ENCODE data around the gene THSD8. TPM values are rescaled to one million over a fixed set of nuclear protein-coding genes. Genes with fewer than 3 reads are reported as not detected.

Gene THSD8
- total and polyA plus RNA-seq, 7 experiments from 2014 or later, result 0.80 to 18.9 (median 2.1) TPM; not detected in 3

DNA sequence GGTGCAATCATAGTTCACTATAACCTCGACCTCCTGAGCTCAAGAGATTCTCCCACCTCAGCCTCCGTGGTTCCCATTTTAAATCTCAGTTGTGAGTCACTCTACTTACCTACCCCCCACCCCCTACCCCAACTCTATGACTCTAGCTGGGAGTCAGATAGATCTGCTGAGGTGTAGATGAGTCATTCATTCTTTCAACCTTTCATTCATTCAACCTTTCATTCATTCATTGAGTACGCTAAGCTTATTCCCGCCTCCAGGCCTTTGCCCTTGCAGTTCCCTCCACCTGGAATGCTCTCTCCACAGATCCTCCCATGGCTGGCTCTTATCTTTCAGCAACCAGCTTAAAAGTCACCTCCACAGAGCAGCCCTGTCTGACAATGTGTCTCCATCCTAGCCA lies 35.4 kb downstream of the THSD8 start:
- peak overlapping the region in 4 of 10 donors; percentile 0 to 52 (median 40) for H3K4me3 Mint-ChIP-seq
- ChIA-PET CTCF (interaction anchor here (0.5 to 1.6 kb wide), 3 partner anchors 10 to 694 kb away, joined by 3 to 8 read pairs (median 5); no protein-coding TSS in a partner anchor), POLR2A (interaction anchor here (0.6 to 1.2 kb wide), 3 partner anchors 27 to 88 kb away, joined by 3 to 4 read pairs (median 3); partner anchors contain the start of gene JUNB)
- peaks cover 4 to 56% (median 37%) of the 10 kb centered on the region in 7 donors for H3K4me1 Mint-ChIP-seq
- H3K4me3 ChIP-seq (ENCODE audit: low read length), result no peak overlapping the region
- no peaks in the 10 kb centered on the region for H3K9me3 ChIP-seq (ENCODE audit: control insufficient read depth in 2 of 3, low read length in 3 of 3)
- DNase-seq (no peak), ATAC-seq (no peak)
- H3K27ac ChIP-seq (ENCODE audit: low read depth, low read length), result no peak overlapping the region
- H3K27ac Mint-ChIP-seq, result no peak overlapping the region
- peaks cover 72 to 76% (median 75%) of the 10 kb centered on the region in 5 donors for H3K27me3 Mint-ChIP-seq
- peaks cover 0 to 7% (median 2%) of the 10 kb centered on the region in 11 donors for H3K9me3 Mint-ChIP-seq
- H3K27me3 ChIP-seq (ENCODE audit: control insufficient read depth in 2 of 2, insufficient read depth in 2 of 2, low read length in 2 of 2), result peaks cover 16 to 42% of the 10 kb centered on the region in 2 donors
- H3K36me3 ChIP-seq (ENCODE audit: control insufficient read depth in 2 of 3, insufficient read depth in 3 of 3, low read length in 3 of 3), result no peaks in the 10 kb centered on the region
- peaks cover 0 to 1% (median 0%) of the 10 kb centered on the region in 5 donors for H3K36me3 Mint-ChIP-seq
- intact Hi-C loops (cut with micrococcal nuclease), result loop anchor here (2.0 to 5.0 kb wide), 2 partner anchors 35 to 62 kb away; partner anchors contain the start of genes HOOK2 (in 1 of the 2), PRDX2 (in 1 of the 2) and THSD8 (in 1 of the 2)
- peaks cover 14 to 15% of the 10 kb centered on the region in 2 donors for H3K4me1 ChIP-seq (ENCODE audit: control insufficient read depth in 2 of 2, insufficient read depth in 2 of 2, low read length in 2 of 2)

DNA sequence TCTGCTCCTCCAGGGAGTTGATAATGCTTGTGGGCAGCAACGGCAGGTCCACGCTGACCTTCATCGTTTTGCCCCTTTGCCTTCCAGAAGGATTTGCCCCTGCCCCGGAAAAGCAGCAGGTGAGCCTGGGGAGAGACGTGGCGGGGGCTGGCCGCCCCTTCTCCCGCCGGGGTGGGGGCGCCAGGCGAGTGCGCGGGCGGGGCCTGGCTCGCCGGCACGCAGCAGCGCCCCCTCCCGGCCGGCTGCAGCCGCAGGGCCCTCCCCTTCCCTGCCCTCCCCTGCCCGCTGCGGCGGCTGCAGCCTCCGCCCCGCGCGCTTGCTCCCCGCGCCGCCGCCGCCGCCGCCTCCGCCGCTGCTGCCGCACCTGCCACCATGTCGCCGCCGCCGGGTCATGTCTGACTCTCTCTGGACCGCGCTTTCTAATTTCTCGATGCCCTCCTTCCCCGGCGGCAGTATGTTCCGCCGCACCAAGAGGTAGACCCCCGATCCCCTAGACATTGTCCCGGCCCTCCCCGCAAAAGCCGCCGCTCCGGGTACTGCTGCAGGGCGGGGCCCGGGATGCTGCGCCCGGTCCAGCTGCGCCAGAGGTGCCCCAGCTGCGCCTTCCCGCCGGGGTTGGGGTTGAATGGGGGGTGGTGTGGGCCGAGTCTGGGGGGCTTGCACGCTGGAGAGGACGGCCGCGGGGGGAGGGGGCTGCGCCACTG lies 36.5 kb downstream of the THSD8 start, which contains the start of gene MAST1:
Gene MAST1, plus strand, starts transcription at position 334 of the 704 bp plus-strand sequence. Its CDS starts 58 bp downstream, at position 392.
- Histone ChIP-seq H3K36me3 (ENCODE audit: control insufficient read depth in 2 of 3, insufficient read depth in 3 of 3, low read length in 3 of 3) (no peaks in the 10 kb centered on the region), H3K9me3 (ENCODE audit: control insufficient read depth in 2 of 3, low read length in 3 of 3) (no peaks in the 10 kb centered on the region), H3K27ac (ENCODE audit: low read depth, low read length) (no peak within 1 kb of the TSS), H3K27me3 (ENCODE audit: control insufficient read depth in 2 of 2, insufficient read depth in 2 of 2, low read length in 2 of 2) (peaks cover 16 to 33% of the 10 kb centered on the region in 2 donors), H3K4me3 (ENCODE audit: low read length) (no peak within 1 kb of the TSS), H3K4me1 (ENCODE audit: control insufficient read depth in 2 of 2, insufficient read depth in 2 of 2, low read length in 2 of 2) (peaks cover 8 to 11% of the 10 kb centered on the region in 2 donors)
- intact Hi-C loops (cut with micrococcal nuclease), result loop anchor here in 1 of 2 donors (5.0 kb wide), 1 partner anchor 36 kb away; the partner anchor contains the start of genes PRDX2 and THSD8
- ATAC-seq, result peak; percentile 84
- Mint-ChIP-seq H3K36me3 (no peaks in the 10 kb centered on the region), H3K4me1 (peaks cover 0 to 46% (median 29%) of the 10 kb centered on the region in 7 donors), H3K4me3 (peak within 1 kb of the TSS; percentile 58 to 79 (median 72)), H3K27ac (peak within 1 kb of the TSS in 3 of 9 donors; percentile 12 to 30 (median 24)), H3K27me3 (peaks cover 69 to 74% (median 73%) of the 10 kb centered on the region in 5 donors), H3K9me3 (peaks cover 0 to 5% (median 0%) of the 10 kb centered on the region in 11 donors)
- ChIA-PET CTCF (interaction anchor here (1.6 kb wide), 1 partner anchor 9 kb away, joined by 5 read pairs; no protein-coding TSS in a partner anchor), POLR2A (no interaction called here)
- DNase-seq, result peak in 7 of 9 donors; percentile 37 to 78 (median 52)

DNA sequence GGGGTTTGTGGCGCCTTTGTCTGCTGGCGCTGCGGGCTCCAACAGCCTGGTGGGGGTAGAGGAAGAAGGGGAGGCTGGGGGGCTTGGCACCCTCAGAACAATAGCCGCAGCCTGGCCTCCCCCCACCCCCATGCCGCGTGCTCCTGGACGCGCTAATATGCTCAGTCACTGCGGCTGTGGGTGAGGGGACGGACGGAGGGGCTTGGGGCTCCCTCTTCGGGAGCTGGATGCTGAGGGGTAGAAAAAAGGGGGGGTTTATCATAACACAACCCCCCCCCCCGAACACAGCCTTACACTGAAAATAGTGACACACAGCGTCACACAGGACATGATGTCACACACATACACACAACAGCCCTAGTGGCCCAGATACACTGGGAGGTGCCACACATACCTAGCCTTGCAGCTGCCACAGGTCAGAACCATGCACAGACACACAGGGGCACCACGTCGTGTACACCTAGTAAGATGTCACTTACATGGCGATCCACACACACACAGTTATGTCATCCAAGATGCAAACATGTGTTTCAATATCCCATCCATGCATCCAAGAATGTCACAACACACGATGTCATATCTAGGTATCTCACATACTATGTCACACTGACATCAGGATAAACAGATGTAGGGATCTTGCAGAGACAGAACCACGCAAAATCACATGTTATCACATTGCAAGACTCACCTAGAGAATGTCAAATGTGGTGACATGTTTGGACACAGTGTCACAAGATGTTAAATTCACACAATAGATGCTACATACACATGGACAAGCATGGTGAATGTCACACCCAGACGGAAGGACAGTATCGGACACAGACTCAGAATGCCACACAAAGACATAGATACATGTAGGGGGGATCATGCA lies 37.3 kb downstream of the THSD8 start:
- peaks cover 70 to 81% (median 73%) of the 10 kb centered on the region in 5 donors for H3K27me3 Mint-ChIP-seq
- peak overlapping the region in 2 of 9 donors; percentile 24 to 30 for H3K27ac Mint-ChIP-seq
- Histone ChIP-seq H3K4me3 (ENCODE audit: low read length) (no peak overlapping the region), H3K27me3 (ENCODE audit: control insufficient read depth in 2 of 2, insufficient read depth in 2 of 2, low read length in 2 of 2) (peaks cover 16 to 34% of the 10 kb centered on the region in 2 donors), H3K36me3 (ENCODE audit: control insufficient read depth in 2 of 3, insufficient read depth in 3 of 3, low read length in 3 of 3) (no peaks in the 10 kb centered on the region), H3K27ac (ENCODE audit: low read depth, low read length) (no peak overlapping the region), H3K4me1 (ENCODE audit: control insufficient read depth in 2 of 2, insufficient read depth in 2 of 2, low read length in 2 of 2) (peaks cover 6 to 10% of the 10 kb centered on the region in 2 donors), H3K9me3 (ENCODE audit: control insufficient read depth in 2 of 3, low read length in 3 of 3) (no peaks in the 10 kb centered on the region)
- H3K9me3 Mint-ChIP-seq, result peaks cover 0 to 5% (median 0%) of the 10 kb centered on the region in 11 donors
- peak; percentile 33 for ATAC-seq
- peak overlapping the region; percentile 58 to 79 (median 72) for H3K4me3 Mint-ChIP-seq
- H3K4me1 Mint-ChIP-seq, result peaks cover 0 to 45% (median 27%) of the 10 kb centered on the region in 7 donors
- intact Hi-C loops (cut with micrococcal nuclease), result loop anchor here in 1 of 2 donors (5.0 kb wide), 1 partner anchor 37 kb away; the partner anchor contains the start of genes PRDX2 and THSD8
- ChIA-PET CTCF (interaction anchor here (0.7 kb wide), 1 partner anchor 8 kb away, joined by 4 read pairs; no protein-coding TSS in a partner anchor), POLR2A (no interaction called here)
- H3K36me3 Mint-ChIP-seq, result no peaks in the 10 kb centered on the region
- no peak for DNase-seq

DNA sequence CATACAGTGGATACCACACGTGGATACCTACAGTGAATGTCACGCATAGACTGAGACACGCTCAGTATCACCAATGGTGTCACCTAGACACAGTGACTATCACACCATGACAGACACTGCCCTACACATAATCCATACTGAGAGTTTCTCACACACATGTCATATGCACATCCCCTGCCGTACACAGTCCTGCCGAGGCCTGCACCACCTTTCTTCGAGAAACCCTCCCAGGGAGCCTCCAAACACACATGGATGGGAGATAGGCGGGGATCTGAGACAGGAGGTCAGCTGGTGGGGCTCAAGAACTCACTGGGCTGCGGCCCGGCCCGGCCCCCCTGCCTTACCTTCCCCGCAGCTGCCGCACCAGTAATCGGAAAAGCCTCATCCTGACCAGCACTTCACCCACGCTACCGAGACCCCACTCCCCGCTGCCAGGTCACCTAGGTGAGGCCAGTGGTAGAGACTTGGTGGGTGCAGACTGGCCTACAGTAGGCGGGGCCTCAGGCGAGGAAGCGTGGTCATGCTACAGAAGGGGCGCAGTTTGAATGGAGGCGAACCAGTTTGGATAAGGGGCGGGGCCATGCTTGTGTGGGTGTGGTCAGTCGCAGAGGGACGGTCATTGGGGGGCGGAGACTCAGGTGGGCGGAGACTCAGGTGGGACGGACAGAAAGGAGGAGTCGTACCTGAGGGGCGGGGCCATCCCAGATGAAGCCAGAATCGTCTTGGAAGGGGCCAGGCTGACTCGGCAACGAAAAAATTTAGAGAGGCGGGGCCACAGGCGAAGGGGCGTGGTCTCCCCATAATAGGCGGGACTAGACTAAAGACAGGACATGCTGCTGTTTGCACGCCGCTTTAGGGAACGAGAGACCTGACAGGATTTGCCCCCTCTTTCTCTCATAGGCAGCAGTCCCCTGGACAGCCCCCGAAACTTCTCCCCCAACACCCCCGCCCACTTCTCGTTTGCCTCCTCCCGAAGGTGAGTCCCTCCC lies 38.5 kb downstream of the THSD8 start:
- ChIA-PET CTCF (no interaction called here), POLR2A (no interaction called here)
- no peaks in the 10 kb centered on the region for H3K9me3 ChIP-seq (ENCODE audit: control insufficient read depth in 2 of 3, low read length in 3 of 3)
- DNase-seq, result peak in 2 of 9 donors; percentile 27 to 68
- H3K4me3 ChIP-seq (ENCODE audit: low read length), result no peak overlapping the region
- H3K27me3 ChIP-seq (ENCODE audit: control insufficient read depth in 2 of 2, insufficient read depth in 2 of 2, low read length in 2 of 2), result peaks cover 16 to 27% of the 10 kb centered on the region in 2 donors
- Mint-ChIP-seq H3K27me3 (peaks cover 66 to 82% (median 70%) of the 10 kb centered on the region in 5 donors), H3K9me3 (peaks cover 0 to 5% (median 0%) of the 10 kb centered on the region in 11 donors), H3K27ac (peak overlapping the region in 1 of 9 donors; percentile 43), H3K4me1 (peaks cover 0 to 37% (median 24%) of the 10 kb centered on the region in 7 donors), H3K36me3 (no peaks in the 10 kb centered on the region), H3K4me3 (peak overlapping the region in 9 of 10 donors; percentile 17 to 76 (median 39))
- H3K4me1 ChIP-seq (ENCODE audit: control insufficient read depth in 2 of 2, insufficient read depth in 2 of 2, low read length in 2 of 2), result peaks cover 6 to 10% of the 10 kb centered on the region in 2 donors
- intact Hi-C loops (cut with micrococcal nuclease), result no loop called here
- H3K36me3 ChIP-seq (ENCODE audit: control insufficient read depth in 2 of 3, insufficient read depth in 3 of 3, low read length in 3 of 3), result no peaks in the 10 kb centered on the region
- H3K27ac ChIP-seq (ENCODE audit: low read depth, low read length), result no peak overlapping the region
- ATAC-seq, result peak; percentile 41

DNA sequence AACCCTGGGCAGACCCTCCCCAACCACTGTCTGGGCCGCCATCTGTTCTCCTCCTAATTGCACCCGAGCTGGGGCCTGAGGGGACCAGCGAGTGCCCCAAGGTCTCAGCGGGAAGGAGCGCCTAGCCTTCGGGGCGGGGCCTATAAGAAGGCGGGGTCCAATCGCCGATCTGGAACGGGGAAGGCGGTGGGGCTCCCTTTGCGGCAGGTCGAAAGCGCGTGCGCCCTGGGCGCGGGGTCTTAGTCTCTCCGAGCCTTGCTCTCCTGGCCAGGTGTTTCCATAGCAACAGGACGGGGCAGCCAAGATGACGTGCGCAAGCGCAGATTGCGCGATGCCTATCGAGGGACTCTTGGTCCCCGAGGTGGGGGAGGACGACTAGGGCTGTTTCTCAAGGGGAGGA lies 39.2 kb downstream of the THSD8 start:
- Mint-ChIP-seq H3K36me3 (no peaks in the 10 kb centered on the region), H3K9me3 (peaks cover 0 to 5% (median 0%) of the 10 kb centered on the region in 11 donors), H3K27ac (no peak overlapping the region), H3K27me3 (peaks cover 60 to 81% (median 72%) of the 10 kb centered on the region in 5 donors), H3K4me1 (peaks cover 0 to 37% (median 24%) of the 10 kb centered on the region in 7 donors), H3K4me3 (peak overlapping the region in 7 of 10 donors; percentile 14 to 76 (median 39))
- ChIA-PET POLR2A (no interaction called here), CTCF (no interaction called here)
- Histone ChIP-seq H3K4me3 (ENCODE audit: low read length) (no peak overlapping the region), H3K27me3 (ENCODE audit: control insufficient read depth in 2 of 2, insufficient read depth in 2 of 2, low read length in 2 of 2) (peaks cover 16 to 27% of the 10 kb centered on the region in 2 donors), H3K27ac (ENCODE audit: low read depth, low read length) (no peak overlapping the region), H3K9me3 (ENCODE audit: control insufficient read depth in 2 of 3, low read length in 3 of 3) (no peaks in the 10 kb centered on the region), H3K4me1 (ENCODE audit: control insufficient read depth in 2 of 2, insufficient read depth in 2 of 2, low read length in 2 of 2) (peaks cover 6 to 10% of the 10 kb centered on the region in 2 donors), H3K36me3 (ENCODE audit: control insufficient read depth in 2 of 3, insufficient read depth in 3 of 3, low read length in 3 of 3) (no peaks in the 10 kb centered on the region)
- DNase-seq (peak in 1 of 9 donors; percentile 40), ATAC-seq (no peak)
- intact Hi-C loops (cut with micrococcal nuclease), result no loop called here

All from naive thymus-derived CD4-positive, alpha-beta T cell (primary cell).